Measurements from ENCODE around the gene C1orf116.

C1orf116 gene

GRCh38 chr1:206972728-206973127 lies 59.8 kb downstream of the C1orf116 start:
- CTCF ChIA-PET, result interaction anchor here (0.6 to 1.7 kb wide), 4 partner anchors 9 to 424 kb away, joined by 3 to 10 read pairs (median 3); no protein-coding TSS in a partner anchor

GRCh38 chr1:206971029-206971655 lies 61.4 kb downstream of the C1orf116 start:
- H3K27ac ChIP-seq, result no peak overlapping the region
- ChIA-PET CTCF (interaction anchor here (0.6 to 2.5 kb wide), 2 partner anchors 11 to 510 kb away, joined by 3 to 9 read pairs; no protein-coding TSS in a partner anchor), POLR2A (ENCODE audit: low non-redundant PET) (no interaction called here)
- no peak for TF ChIP-seq CTCF (conservative IDR thresholded peaks at IDR 0.05; ENCODE audit: low read depth)
- no peak for DNase-seq (ENCODE audit: low spot score)

More at GRCh38 chr1:206972728-206973127, 59.8 kb downstream of the C1orf116 start:
- no peak for TF ChIP-seq CTCF (conservative IDR thresholded peaks at IDR 0.05; ENCODE audit: low read depth)
- POLR2A ChIA-PET (ENCODE audit: low non-redundant PET), result no interaction called here
- DNase-seq (ENCODE audit: low spot score), result no peak
- no peak overlapping the region for H3K27ac ChIP-seq

- H3K27ac ChIP-seq, result no peak within 1 kb of the TSS
- no peak for DNase-seq (ENCODE audit: low spot score)
- ChIA-PET CTCF (interaction anchor here (2.5 kb wide), 1 partner anchor 12 kb away, joined by 9 read pairs; no protein-coding TSS in a partner anchor), POLR2A (ENCODE audit: low non-redundant PET) (no interaction called here)
- no peak for TF ChIP-seq CTCF (conservative IDR thresholded peaks at IDR 0.05; ENCODE audit: low read depth)
Observed at GRCh38 chr1:206970446-206970845, 62.1 kb downstream of the C1orf116 start, which contains the start of gene FCAMR. Gene FCAMR (minus strand): TSS chr1:206970460. CDS start chr1:206970125, 335 bp downstream.

GRCh38 chr1:206969090-206969489 lies 63.5 kb downstream of the C1orf116 start:
- TF ChIP-seq CTCF (conservative IDR thresholded peaks at IDR 0.05; ENCODE audit: low read depth), result no peak
- DNase-seq (ENCODE audit: low spot score), result no peak
- H3K27ac ChIP-seq, result no peak overlapping the region
- ChIA-PET POLR2A (ENCODE audit: low non-redundant PET) (no interaction called here), CTCF (interaction anchor here (2.5 kb wide), 1 partner anchor 13 kb away, joined by 9 read pairs; no protein-coding TSS in a partner anchor)
